Lower leg skin (tissue), 3 donors: Measurements from ENCODE around the gene NFIA.

Experiments used
- CTCF ChIP-seq, 3 donors: fragments of 450-650 bp; IDR thresholded peaks; one replicate each; pipeline ENCODE4 v1.5.1; 2016; ENCODE audit warnings: antibody characterized with exemption in 3 of 3, mild to moderate bottlenecking in 3 of 3, moderate library complexity in 2 of 3
- POLR2A ChIP-seq, 2 donors: fragments of 450-650 bp; IDR thresholded peaks; one replicate each; pipeline ENCODE4 v1.6.1; 2016 to 2017; ENCODE audit warnings: antibody characterized with exemption in 2 of 2, mild to moderate bottlenecking in 1 of 2, moderate library complexity in 1 of 2

DNA sequence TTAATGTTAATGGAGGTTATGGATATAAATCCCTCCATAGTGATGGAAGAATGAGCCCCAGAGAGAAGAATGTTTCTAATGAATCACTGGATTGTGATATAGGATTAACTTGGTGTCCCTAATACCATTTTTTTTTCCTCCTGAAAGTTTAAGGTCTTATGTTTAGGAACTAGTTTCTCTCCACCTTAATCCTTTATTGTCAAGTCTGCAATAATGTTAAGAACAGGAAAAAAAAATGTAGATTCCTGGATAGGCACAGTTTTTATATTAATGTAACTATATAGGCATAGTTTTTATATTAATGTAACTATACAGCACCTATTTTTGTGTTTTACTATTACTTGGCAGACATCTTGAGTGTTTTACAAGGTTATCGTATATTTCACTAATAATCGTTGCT, 34.9 kb downstream of the NFIA start:
- TF ChIP-seq CTCF (IDR thresholded peaks at IDR 0.05) (no peak), POLR2A (IDR thresholded peaks at IDR 0.05) (no peak)
